GM12801 (cell line): ENCODE results near the gene FTO.

Experiments
- TF ChIP-seq, protein P1 (sequence below): IDR thresholded peaks from one replicate; pipeline ENCODE4 v1.5.1; 2011; ENCODE audit warnings: control low read depth; ENCODE audit not compliant: insufficient read length; ENCODE audit errors: extremely low read depth

FTO gene

DNA sequence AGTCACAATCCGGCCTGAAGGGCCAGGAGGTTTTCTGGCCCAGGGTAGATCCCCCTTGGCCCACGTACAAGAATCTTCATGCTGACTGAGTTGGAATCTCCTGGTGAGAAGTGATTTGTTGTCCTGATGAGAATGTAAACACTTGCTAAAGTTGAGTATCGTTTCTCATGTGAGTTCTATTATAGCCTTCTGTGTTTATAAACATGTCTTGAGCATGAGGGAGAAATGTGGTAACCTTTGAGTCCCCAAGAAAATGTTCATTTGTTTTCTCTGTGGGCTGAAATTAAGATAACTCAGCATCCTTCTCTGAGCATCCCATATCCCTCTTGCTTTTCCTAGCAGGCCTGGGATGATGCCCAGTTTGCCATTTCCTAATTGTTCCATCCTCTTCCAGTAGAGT lies 204.8 kb downstream of the FTO start:
- TF ChIP-seq, protein P1, sequence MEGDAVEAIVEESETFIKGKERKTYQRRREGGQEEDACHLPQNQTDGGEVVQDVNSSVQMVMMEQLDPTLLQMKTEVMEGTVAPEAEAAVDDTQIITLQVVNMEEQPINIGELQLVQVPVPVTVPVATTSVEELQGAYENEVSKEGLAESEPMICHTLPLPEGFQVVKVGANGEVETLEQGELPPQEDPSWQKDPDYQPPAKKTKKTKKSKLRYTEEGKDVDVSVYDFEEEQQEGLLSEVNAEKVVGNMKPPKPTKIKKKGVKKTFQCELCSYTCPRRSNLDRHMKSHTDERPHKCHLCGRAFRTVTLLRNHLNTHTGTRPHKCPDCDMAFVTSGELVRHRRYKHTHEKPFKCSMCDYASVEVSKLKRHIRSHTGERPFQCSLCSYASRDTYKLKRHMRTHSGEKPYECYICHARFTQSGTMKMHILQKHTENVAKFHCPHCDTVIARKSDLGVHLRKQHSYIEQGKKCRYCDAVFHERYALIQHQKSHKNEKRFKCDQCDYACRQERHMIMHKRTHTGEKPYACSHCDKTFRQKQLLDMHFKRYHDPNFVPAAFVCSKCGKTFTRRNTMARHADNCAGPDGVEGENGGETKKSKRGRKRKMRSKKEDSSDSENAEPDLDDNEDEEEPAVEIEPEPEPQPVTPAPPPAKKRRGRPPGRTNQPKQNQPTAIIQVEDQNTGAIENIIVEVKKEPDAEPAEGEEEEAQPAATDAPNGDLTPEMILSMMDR: no peak

DNA sequence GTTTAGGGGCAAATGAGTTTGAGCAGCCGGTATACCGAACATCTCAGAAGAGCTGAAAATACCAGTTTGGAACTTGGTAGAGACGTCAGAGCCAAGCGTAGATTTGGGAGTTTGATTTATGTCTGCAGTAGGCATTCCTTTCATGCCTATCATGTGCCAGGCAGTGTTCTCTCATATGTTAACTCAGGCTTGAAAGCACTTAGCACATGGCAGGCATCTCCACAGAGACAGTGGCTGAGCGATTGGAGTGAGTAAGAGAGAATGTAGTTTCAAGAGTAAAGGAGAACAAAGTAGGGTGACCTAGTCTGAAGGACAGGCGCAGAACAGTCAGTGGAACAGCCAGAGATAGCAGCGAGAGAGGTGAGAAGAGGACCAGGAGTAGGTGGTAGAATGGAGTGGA lies 207.0 kb downstream of the FTO start:
- TF ChIP-seq, protein P1: no peak

DNA sequence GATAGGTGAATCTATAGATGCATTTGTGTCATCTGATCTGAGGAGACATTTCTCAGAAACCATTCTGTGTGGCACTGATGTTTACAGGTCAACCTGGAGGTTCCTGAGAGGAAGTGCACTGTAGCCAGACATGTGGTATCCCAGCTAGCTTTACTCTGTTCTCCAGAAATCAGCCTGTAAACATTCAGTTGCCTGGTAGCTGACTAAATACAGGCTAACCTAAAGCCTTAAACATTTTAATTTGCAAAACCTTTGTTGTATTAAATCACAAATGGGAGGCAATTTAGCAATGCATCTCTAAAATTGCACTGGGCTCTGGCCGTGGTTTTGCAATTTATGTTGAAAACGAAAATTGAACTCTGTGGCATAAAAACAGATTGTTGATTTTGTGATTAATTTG lies 207.6 kb downstream of the FTO start:
- TF ChIP-seq, protein P1: no peak

DNA sequence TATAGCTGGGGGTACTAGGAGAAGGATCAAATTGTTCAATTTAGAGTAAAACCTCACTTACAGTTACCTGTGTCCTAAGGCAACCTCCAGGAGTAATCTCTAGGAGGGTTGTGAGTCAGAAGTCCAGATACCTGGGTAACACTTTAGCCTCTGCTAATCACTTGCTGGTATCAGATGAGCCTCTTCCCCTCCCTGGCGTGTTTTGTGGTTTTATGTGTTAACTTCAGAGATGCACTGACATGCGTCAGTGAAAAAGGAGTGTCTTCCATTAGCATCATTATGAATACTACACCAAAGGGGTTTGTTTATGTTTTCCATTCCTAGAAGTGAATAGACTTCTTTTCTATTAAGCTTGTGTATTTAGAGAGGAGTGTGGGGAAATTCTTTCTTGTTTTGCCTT lies 208.2 kb downstream of the FTO start:
- TF ChIP-seq, protein P1: no peak

DNA sequence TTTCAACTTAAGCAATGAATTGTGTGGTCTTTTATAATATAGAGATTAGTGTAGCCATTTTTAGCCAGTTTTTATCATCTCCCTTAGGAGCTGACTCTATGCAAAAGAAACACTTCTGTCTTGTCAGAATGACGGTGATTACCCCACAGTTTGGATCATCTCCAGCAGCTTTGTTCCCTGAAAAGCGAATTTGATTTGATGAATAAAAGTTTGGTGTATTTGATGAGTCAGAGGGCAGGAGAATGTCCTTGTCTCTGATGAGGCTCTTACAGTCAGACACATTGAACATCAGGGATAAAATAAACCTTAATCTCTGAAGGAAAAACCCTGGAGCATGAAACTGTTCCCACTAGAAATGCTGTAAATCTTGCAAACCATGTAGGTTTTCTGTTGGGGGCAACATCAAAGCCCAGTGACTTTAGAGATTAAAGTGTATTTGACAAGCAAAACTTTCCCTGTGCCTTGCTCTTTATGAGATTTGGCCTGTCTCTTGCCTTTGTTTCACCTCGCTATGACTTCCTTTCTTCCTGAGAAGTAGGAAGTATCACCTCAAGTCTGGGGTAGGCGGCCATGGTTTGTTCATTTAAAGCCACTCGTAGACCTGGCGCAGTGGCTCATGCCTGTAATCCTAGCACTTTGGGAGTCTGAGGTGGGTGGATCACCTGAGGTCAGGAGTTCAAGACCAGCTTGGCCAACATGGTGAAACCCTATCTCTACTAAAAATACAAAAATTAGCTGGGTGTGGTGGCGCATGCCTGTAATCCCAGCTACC lies 209.3 kb downstream of the FTO start:
- TF ChIP-seq, protein P1: no peak

DNA sequence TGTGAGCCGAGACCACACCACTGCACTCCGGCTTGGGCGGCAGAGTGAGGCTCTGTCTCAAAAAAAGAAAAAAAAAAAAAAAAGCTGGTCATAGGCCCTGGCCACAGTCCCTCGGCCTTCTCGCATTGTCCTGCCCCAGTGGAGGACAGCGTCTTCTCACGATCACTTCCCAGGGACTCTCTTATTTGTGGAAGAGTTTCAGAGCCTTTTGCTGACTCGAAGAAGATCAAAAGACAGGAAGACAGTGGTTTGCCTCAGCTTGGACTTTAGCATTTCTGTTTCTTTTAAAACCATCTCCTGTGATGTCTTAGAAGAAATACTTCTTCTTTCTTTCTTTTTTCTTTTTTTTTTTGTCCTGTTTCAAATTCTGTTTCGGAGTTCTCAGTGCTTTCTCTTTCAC lies 210.0 kb downstream of the FTO start:
- TF ChIP-seq, protein P1: no peak

DNA sequence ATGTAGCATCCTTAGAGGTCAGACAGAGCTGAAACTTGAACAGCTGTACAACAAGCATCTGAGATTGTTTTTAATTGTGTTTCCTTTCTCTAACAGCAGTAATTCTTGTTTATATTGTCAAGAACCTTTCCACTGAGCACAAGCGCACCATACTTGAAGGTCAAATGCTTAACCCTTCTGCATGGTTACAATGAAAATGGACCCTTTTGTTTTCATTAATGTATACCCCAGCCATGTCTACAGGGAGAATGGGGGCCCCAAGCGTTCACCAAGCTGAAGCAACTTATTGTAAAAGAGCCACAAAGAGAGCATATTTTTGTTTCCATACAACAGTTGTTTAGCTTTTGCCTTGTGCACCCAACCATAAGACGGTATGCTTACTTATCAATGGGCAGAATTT lies 210.8 kb downstream of the FTO start:
- TF ChIP-seq, protein P1: no peak
